H9 (cell line): ENCODE data around the gene RNF40. TPM values are rescaled to one million over a fixed set of nuclear protein-coding genes. Genes with fewer than 3 reads are reported as not detected.

Source experiments
- DNase-seq: peaks from one replicate; pipeline ENCODE4 v3.0.0-alpha.2; 2017
- H2AFZ ChIP-seq: one replicate; pipeline ENCODE4 v1.6.1; 2013; ENCODE audit warnings: mild to moderate bottlenecking, low read length, control low read depth, moderate library complexity
- H2AK5ac ChIP-seq: 2 replicates; pipeline ENCODE4 v1.6.1; 2013; ENCODE audit warnings: low read length, control low read depth, mixed read lengths; ENCODE audit not compliant: insufficient read length
- H2BK120ac ChIP-seq: one replicate; pipeline ENCODE4 v1.6.1; 2013; ENCODE audit warnings: low read depth, mild to moderate bottlenecking, low read length, control low read depth, inconsistent platforms; ENCODE audit not compliant: poor library complexity, severe bottlenecking
- H2BK12ac ChIP-seq: 2 replicates; pipeline ENCODE4 v1.6.1; 2013; ENCODE audit warnings: low read length, control low read depth, mixed read lengths, low read depth; ENCODE audit not compliant: insufficient read length
- H2BK15ac ChIP-seq: 2 replicates; pipeline ENCODE4 v1.6.1; 2013; ENCODE audit warnings: low read depth, low read length, control low read depth
- H2BK20ac ChIP-seq: one replicate; pipeline ENCODE4 v1.6.1; 2013; ENCODE audit warnings: low read depth, mild to moderate bottlenecking, low read length, control low read depth, inconsistent platforms; ENCODE audit not compliant: poor library complexity, severe bottlenecking
- H2BK5ac ChIP-seq: 2 replicates; pipeline ENCODE4 v1.6.1; 2013; ENCODE audit warnings: low read length, control low read depth, mixed read lengths; ENCODE audit not compliant: insufficient read length
- H3K14ac ChIP-seq: 2 replicates; pipeline ENCODE4 v1.6.1; 2013; ENCODE audit warnings: low read length, control low read depth; ENCODE audit not compliant: insufficient read depth
- H3K18ac ChIP-seq: 2 replicates; pipeline ENCODE4 v1.6.1; 2013; ENCODE audit warnings: low read depth, mild to moderate bottlenecking, mixed read lengths, low read length, control low read depth; ENCODE audit not compliant: insufficient read length
- H3K23ac ChIP-seq: 2 replicates; pipeline ENCODE4 v1.6.1; 2013; ENCODE audit warnings: low read length, control low read depth, mixed read lengths, low read depth; ENCODE audit not compliant: insufficient read length
- H3K23me2 ChIP-seq: 2 replicates; pipeline ENCODE4 v1.6.1; 2013; ENCODE audit warnings: low read depth, mild to moderate bottlenecking, mixed read lengths, low read length, control low read depth; ENCODE audit not compliant: insufficient read length, poor library complexity, severe bottlenecking
- H3K27ac ChIP-seq: 2 replicates; pipeline ENCODE4 v1.5.1; 2013; ENCODE audit warnings: low read length, control low read depth, mixed read lengths, low read depth; ENCODE audit not compliant: insufficient read length
- H3K27me3 ChIP-seq: 2 replicates; pipeline ENCODE4 v1.6.1; 2013; ENCODE audit warnings: low read length, control low read depth, inconsistent platforms; ENCODE audit not compliant: insufficient read depth
- H3K4ac ChIP-seq: 2 replicates; pipeline ENCODE4 v1.6.1; 2013; ENCODE audit warnings: low read depth, mild to moderate bottlenecking, control low read depth, inconsistent platforms, low read length, moderate library complexity
- H3K4me1 ChIP-seq: 2 replicates; pipeline ENCODE4 v1.6.1; 2013; ENCODE audit warnings: low read length, control low read depth, inconsistent platforms; ENCODE audit not compliant: insufficient read depth
- H3K4me2 ChIP-seq: 2 replicates; pipeline ENCODE4 v1.6.1; 2013; ENCODE audit warnings: low read length, control low read depth, mixed read lengths; ENCODE audit not compliant: insufficient read length, insufficient read depth
- H3K56ac ChIP-seq: 2 replicates; pipeline ENCODE4 v1.6.1; 2013; ENCODE audit warnings: low read depth, mild to moderate bottlenecking, mixed read lengths, low read length, control low read depth; ENCODE audit not compliant: insufficient read length
- H3K79me1 ChIP-seq: 2 replicates; pipeline ENCODE4 v1.6.1; 2013; ENCODE audit warnings: low read depth, mild to moderate bottlenecking, moderate library complexity, low read length, control low read depth, inconsistent platforms; ENCODE audit not compliant: insufficient read depth, poor library complexity, severe bottlenecking
- H3K79me2 ChIP-seq: 2 replicates; pipeline ENCODE4 v1.6.1; 2013; ENCODE audit warnings: low read length, control low read depth, inconsistent platforms; ENCODE audit not compliant: insufficient read depth
- H3K9ac ChIP-seq: 2 replicates; pipeline ENCODE4 v1.6.1; 2013; ENCODE audit warnings: low read length, control low read depth, mixed read lengths; ENCODE audit not compliant: insufficient read length; ENCODE audit errors: extremely low read depth
- H3K9me3 ChIP-seq: one replicate; pipeline ENCODE4 v1.6.1; 2013; ENCODE audit warnings: low read depth, low read length, inconsistent platforms; ENCODE audit not compliant: control insufficient read depth
- H3T11ph ChIP-seq: one replicate; pipeline ENCODE4 v1.6.1; 2013; ENCODE audit warnings: mild to moderate bottlenecking, low read length, control low read depth, inconsistent platforms
- H4K20me1 ChIP-seq: one replicate; pipeline ENCODE4 v1.6.1; 2013; ENCODE audit not compliant: control insufficient read depth, insufficient read length, insufficient read depth
- H4K5ac ChIP-seq: 2 replicates; pipeline ENCODE4 v1.6.1; 2013; ENCODE audit warnings: low read depth, mild to moderate bottlenecking, mixed read lengths, low read length, control low read depth; ENCODE audit not compliant: insufficient read length
- H4K8ac ChIP-seq: replicated peaks from 2 replicates; pipeline ENCODE4 v1.6.1; 2013; ENCODE audit warnings: low read length, control low read depth, mixed read lengths, low read depth; ENCODE audit not compliant: insufficient read length
- H4K91ac ChIP-seq: 2 replicates; pipeline ENCODE4 v1.6.1; 2013; ENCODE audit warnings: low read depth, mild to moderate bottlenecking, moderate library complexity, mixed read lengths, low read length, control low read depth; ENCODE audit not compliant: insufficient read length
- H3K27ac Mint-ChIP-seq, 3 experiments: 2 replicates in 2 of 3; 3 replicates in 1 of 3; pipeline ENCODE4 v1.8.0; 2020 to 2021; ENCODE audit warnings: mixed read lengths in 3 of 3, mild to moderate bottlenecking in 1 of 3, moderate library complexity in 1 of 3
- H3K27me3 Mint-ChIP-seq: 2 replicates; pipeline ENCODE4 v1.8.0; 2021; ENCODE audit warnings: low read depth, mild to moderate bottlenecking, moderate library complexity, mixed read lengths
- H3K36me3 Mint-ChIP-seq, 3 experiments: 2 replicates in 2 of 3; 3 replicates in 1 of 3; pipeline ENCODE4 v1.8.0; 2020 to 2021; ENCODE audit warnings: low read depth in 3 of 3, mixed read lengths in 3 of 3; ENCODE audit not compliant: insufficient read depth in 1 of 3
- H3K4me1 Mint-ChIP-seq, 2 experiments: 2 replicates each; pipeline ENCODE4 v1.8.0; 2020; ENCODE audit warnings: mixed read lengths in 2 of 2
- H3K4me3 Mint-ChIP-seq, 2 experiments: 2 replicates in 1 of 2; 3 replicates in 1 of 2; pipeline ENCODE4 v1.8.0; 2020 to 2021; ENCODE audit warnings: mild to moderate bottlenecking in 2 of 2, mixed read lengths in 2 of 2, moderate library complexity in 1 of 2
- H3K9me3 Mint-ChIP-seq, 2 experiments: 2 replicates in 1 of 2; 3 replicates in 1 of 2; pipeline ENCODE4 v1.8.0; 2020; ENCODE audit warnings: mild to moderate bottlenecking in 2 of 2, mixed read lengths in 2 of 2, moderate library complexity in 1 of 2
- CTCF ChIP-seq: fragments of 200-600 bp; sonication (generic); conservative IDR thresholded peaks from 3 replicates; pipeline ENCODE4 v1.8.0; 2021; ENCODE audit warnings: antibody characterized with exemption, mild to moderate bottlenecking
- WGBS: extraction: QIAGEN DNeasy Blood & Tissue Kit; methylation state at CpG from one replicate; pipeline ENCODE4 v1.1.7; 2013; ENCODE audit warnings: missing lambda C conversion rate, low lambda C conversion rate, mixed read lengths; ENCODE audit not compliant: insufficient read length; ENCODE audit errors: extremely low coverage; 5-methylcytosine and 5-hydroxymethylcytosine counted together
- total RNA-seq: library from RNA; stranded (reverse); gene quantifications from 2 replicates; pipeline ENCODE4 v1.2.1, GENCODE V29; 2021

Gene RNF40
- total RNA-seq, 1 experiment from 2014 or later: 103 TPM

GRCh38 chr16:30802936-30803335 lies 40.8 kb downstream of the RNF40 start:
- Histone ChIP-seq H4K91ac (no peak overlapping the region), H3K79me2 (no peaks in the 10 kb centered on the region), H3K18ac (no peak overlapping the region), H3K27me3 (peaks cover 6% of the 10 kb centered on the region; the same call in 1 of the 2 replicates), H2BK12ac (no peak overlapping the region), H2BK5ac (no peak overlapping the region), H3K79me1 (no peaks in the 10 kb centered on the region), H3K9ac (no peak overlapping the region), H3K4me1 (no peaks in the 10 kb centered on the region), H3K9me3 (no peaks in the 10 kb centered on the region), H3K23ac (no peak overlapping the region), H3K14ac (no peak overlapping the region), H4K5ac (no peak overlapping the region), H2AK5ac (no peak overlapping the region), H3K23me2 (peaks cover 9% of the 10 kb centered on the region), H3T11ph (no peak overlapping the region), H4K8ac (no peak overlapping the region), H2BK20ac (no peak overlapping the region), H3K4me2 (no peak overlapping the region), H3K4ac (no peak overlapping the region), H3K27ac (no peak overlapping the region), H3K56ac (no peak overlapping the region), H2BK120ac (no peak overlapping the region), H2BK15ac (no peak overlapping the region), H2AFZ (no peak overlapping the region), H4K20me1 (peaks cover 2% of the 10 kb centered on the region)
- no peaks in the 10 kb centered on the region for H3K9me3 Mint-ChIP-seq
- no peak overlapping the region for H3K27ac Mint-ChIP-seq
- TF ChIP-seq CTCF: no peak
- H3K4me1 Mint-ChIP-seq: peaks cover 8 to 16% of the 10 kb centered on the region in 2 experiments
- H3K36me3 Mint-ChIP-seq: no peaks in the 10 kb centered on the region
- DNase-seq: no peak
- H3K4me3 Mint-ChIP-seq: no peak overlapping the region
- no CpG with 5 or more reads among the region's 3 CpGs for WGBS
- H3K27me3 Mint-ChIP-seq: peaks cover 75% of the 10 kb centered on the region
